Measurements from ENCODE around the gene KMT2E. TPM values are rescaled to one million over a fixed set of nuclear protein-coding genes. Genes with fewer than 3 reads are reported as not detected.

The KMT2E gene
- total RNA-seq, 1 donor from 2014 or later: 139 TPM

DNA sequence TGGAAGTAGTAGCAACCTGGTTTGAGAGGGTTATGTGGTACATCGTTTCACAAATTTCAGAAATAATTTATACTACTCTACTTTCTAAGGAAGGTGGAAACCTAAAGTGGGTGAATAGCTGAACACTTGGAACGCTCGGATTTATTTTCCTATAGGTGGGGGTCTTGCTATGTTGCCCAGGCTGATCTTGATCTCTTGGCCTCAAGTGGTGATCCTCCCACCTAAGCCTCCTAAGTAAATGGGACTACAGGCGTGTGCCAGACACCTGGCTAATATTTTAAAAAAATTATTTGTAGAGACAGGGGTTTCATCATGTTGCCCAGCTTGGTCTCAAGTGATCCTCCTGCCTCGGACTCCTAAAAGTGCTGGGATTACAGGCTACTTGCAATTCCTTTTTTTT is 6.7 kb upstream of the KMT2E start:
- DNase-seq (ENCODE audit: low read depth): no peak

GRCh38 chr7:105009667-105010503 is 4.1 kb upstream of the KMT2E start:
- no peak for DNase-seq (ENCODE audit: low read depth)

DNA sequence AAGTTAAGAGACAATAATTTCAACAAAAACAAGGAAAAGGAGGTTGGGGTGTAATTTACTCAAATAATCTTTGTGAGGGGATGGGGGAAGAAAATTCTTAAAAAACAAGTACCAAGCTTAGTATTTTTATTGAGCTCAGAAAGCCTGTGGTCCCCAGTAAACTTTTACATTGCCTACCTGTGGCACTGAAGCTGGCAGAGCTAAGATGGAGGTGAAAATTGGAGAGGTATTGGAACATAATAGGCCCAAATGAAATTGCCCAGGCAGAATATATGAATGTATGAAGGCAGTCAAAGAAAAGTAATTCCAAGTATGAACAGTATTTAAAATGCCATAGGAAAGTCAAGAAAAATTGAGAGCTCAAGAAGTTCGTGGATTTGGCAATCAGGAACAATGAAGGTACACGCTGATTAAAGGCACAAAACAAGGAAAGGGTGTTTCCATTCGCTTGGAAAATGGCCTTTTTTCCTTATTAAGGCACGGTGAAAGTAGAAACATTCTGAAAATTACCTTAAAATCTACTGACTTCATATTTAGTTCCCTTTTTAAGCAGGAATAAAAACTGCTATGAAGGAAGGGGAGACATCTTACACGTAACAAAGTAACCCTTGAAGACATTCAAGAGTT is 3.4 kb upstream of the KMT2E start:
- DNase-seq (ENCODE audit: low read depth): no peak

- peak; percentile 38 for DNase-seq (ENCODE audit: low read depth)
These were observed 2.7 kb upstream of the KMT2E start for GRCh38 chr7:105011141-105011830.

DNA sequence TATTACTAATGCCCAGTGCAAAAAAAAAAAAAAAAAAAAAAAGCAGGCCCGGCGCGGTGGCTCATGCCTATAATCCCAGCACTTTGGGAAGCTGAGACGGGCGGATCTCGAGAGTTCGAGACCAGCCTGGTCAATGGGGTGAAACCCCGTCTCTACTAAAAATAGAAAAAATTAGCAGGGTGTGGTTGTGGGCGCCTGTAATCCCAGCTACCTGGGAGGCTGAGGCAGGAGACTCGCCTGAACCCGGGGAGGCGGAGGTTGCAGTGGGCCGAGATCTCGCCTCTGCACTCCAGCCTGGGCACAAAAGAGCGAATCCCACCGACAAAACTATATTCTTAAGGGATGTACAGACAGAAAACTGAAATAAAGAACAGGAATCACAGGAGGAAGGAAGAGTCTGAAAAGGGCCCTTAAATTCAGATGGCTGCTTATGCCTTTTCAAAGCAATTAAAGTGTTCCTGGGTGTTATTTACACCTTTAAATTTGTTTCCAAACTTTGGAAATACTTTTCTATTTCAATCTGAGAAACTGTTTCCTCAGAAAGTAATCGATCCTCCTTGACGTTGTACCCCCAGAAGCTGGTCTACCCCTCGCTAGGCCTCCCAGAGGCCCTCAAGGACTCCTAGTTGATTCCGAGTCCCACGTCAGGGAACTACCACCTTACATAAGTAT is 2.0 kb upstream of the KMT2E start:
- no peak for DNase-seq (ENCODE audit: low read depth)

- DNase-seq (ENCODE audit: low read depth): peak; percentile 90
These were observed 1.3 kb upstream of the KMT2E start for GRCh38 chr7:105012503-105013220.

GRCh38 chr7:105013221-105013815 is 687 bp upstream of the KMT2E start:
- peak; percentile 85 for DNase-seq (ENCODE audit: low read depth)

GRCh38 chr7:105014693-105015389 is 836 bp downstream of the KMT2E start:
- no peak for DNase-seq (ENCODE audit: low read depth)

DNA sequence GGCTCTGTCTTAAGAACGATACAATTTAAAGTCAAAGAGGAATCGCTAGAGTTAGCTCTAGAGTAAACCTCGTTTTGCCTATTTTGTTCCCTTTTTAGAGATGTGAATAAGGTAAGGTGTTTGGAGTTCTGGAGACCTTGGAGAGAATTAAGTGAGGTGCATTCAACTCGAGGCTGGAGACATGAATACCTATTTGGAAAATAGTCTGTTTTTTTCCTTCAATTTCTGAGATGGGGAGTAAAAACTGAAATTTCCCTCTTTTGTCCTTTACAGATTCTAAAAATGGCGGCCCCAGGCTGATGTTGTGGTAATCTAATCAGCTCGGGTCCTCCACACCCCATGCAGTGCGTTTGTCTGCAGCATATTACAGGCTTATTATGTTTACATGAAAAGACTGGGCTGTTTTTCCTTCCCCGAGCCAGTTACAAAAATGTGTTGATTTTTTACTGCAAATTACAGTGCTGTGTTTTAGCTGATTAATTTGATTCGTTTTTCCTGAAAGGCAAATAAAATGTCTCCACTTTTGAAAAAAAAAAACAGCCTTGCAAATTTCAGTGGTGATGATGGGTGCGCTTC is 1.5 kb downstream of the KMT2E start:
- DNase-seq (ENCODE audit: low read depth): no peak

GRCh38 chr7:105016068-105016708 is 2.2 kb downstream of the KMT2E start:
- no peak for DNase-seq (ENCODE audit: low read depth)

DNA sequence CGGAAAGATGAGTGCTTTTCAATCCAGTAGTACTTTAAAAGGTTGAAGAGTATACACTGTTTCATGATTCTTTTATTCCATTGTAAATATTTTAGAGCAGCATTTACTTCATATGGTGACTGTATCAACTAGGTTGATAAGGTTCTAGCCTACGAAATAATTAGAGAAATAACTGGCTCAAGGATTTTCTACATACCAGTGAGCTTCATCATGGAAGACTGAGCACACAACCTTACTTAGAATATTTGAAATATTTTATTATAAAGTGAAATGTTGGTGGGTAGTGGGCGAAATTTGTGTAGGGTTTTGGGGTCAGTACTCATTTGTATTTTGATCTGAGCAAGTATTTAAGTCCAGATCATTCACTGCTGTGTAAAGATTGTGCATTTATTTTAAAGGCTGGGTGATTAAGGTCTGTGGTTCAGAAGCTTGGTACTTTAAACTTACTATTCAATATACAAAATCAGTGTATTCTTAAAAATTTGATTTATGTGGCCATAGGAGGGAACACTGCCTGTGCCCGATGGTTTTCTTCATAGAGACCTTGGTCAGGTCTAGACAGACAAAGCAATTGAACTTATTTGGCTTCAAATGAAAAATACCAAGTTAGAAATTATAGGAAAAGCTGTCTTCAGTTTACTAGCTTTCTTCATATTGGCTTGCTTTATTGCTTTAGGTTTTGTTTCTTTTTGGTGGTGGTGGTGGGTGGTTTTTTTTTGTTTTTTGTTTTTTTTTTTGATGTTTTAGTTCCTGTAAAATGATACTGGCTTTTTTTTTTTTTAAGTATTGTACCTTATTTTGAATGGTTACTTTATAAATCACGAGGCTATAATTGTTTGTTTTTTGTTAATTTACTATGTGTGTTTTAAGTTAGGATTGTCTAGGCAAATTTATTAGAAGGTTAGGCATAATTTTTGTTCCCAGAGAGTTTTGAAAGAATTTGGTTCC is 3.0 kb downstream of the KMT2E start:
- DNase-seq (ENCODE audit: low read depth): peak; percentile 56

- no peak for DNase-seq (ENCODE audit: low read depth)
These were observed 3.8 kb downstream of the KMT2E start for GRCh38 chr7:105017657-105018365.

GRCh38 chr7:105019269-105019668 is 5.3 kb downstream of the KMT2E start:
- DNase-seq (ENCODE audit: low read depth): no peak

DNA sequence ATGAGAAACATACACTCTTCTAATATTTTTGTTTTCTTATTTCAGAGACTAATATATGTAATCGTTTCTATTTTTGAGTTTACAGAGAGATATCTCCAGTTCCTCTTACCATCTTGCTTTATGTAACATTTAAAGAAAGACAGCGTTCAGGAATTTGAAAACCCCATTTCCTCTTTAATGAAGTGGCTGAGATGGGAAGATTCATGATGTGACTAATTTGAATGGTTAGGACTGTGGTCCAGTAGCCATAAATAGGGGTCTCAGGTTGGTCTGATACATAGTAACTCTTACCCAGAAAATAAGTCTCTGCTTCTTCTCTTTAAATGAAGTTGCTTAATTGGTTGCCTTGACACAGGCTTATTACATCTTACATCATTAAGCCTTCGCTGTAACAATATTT is 6.9 kb downstream of the KMT2E start:
- DNase-seq (ENCODE audit: low read depth): no peak

- DNase-seq (ENCODE audit: low read depth): no peak
These were observed 7.3 kb downstream of the KMT2E start for GRCh38 chr7:105021352-105021751.

- no peak for DNase-seq (ENCODE audit: low read depth)
These were observed 8.0 kb downstream of the KMT2E start for GRCh38 chr7:105021967-105022366.

- no peak for DNase-seq (ENCODE audit: low read depth)
These were observed 8.5 kb downstream of the KMT2E start for GRCh38 chr7:105022458-105022857.

GRCh38 chr7:105024734-105025133 is 10.7 kb downstream of the KMT2E start:
- DNase-seq (ENCODE audit: low read depth): peak; percentile 49

Data from renal cortical epithelial cell (primary cell).